ENCODE results near the gene GGT5. TPM values are rescaled to one million over a fixed set of nuclear protein-coding genes. Genes with fewer than 3 reads are reported as not detected.
"Not testable (repeated sequence)": the region's sequence is repeated elsewhere in the genome, so short reads cannot be mapped to it uniquely, and the experiment has no call there.

Gene GGT5
- total RNA-seq, 1 experiment from 2014 or later: 34.6 TPM

- H3K36me3 Mint-ChIP-seq (ENCODE audit: insufficient read depth, unreplicated experiment); BruUV-seq (replicated peaks); H3K27ac Mint-ChIP-seq (ENCODE audit: low read depth, unreplicated experiment); H3K9me3 Mint-ChIP-seq (ENCODE audit: unreplicated experiment); H3K4me3 Mint-ChIP-seq (ENCODE audit: unreplicated experiment); DNase-seq (ENCODE audit: unreplicated experiment); H3K27me3 Mint-ChIP-seq (ENCODE audit: insufficient read depth, unreplicated experiment): not testable (repeated sequence)
- ChIA-PET CTCF (interaction anchor here (0.6 to 1.4 kb wide), 2 partner anchors 51 to 150 kb away, joined by 3 to 6 read pairs; no protein-coding TSS in a partner anchor), POLR2A (interaction anchor here (0.7 kb wide), 1 partner anchor 16 kb away, joined by 4 read pairs; no protein-coding TSS in a partner anchor)
- peaks cover 28% of the 10 kb centered on the region for H3K4me1 Mint-ChIP-seq (ENCODE audit: insufficient read depth, unreplicated experiment)
- intact Hi-C loops (cut with micrococcal nuclease): loop anchor here (10.0 kb wide), 1 partner anchor 256 kb away; the partner anchor contains the start of gene GSTT2
Observed at GRCh38 chr22:24240985-24241692, 3.7 kb downstream of the GGT5 start.

- H3K36me3 Mint-ChIP-seq (ENCODE audit: insufficient read depth, unreplicated experiment): peaks cover 7% of the 10 kb centered on the region
- no peaks in the 10 kb centered on the region for H3K27me3 Mint-ChIP-seq (ENCODE audit: insufficient read depth, unreplicated experiment)
- no peaks in the 10 kb centered on the region for H3K9me3 Mint-ChIP-seq (ENCODE audit: unreplicated experiment)
- ChIA-PET POLR2A (interaction anchor here (0.7 to 0.8 kb wide), 2 partner anchors 16 to 50 kb away, joined by 3 to 4 read pairs; no protein-coding TSS in a partner anchor), CTCF (interaction anchor here (0.6 to 1.4 kb wide), 2 partner anchors 50 to 1089 kb away, joined by 3 to 6 read pairs; no protein-coding TSS in a partner anchor)
- intact Hi-C loops (cut with micrococcal nuclease): loop anchor here (10.0 kb wide), 1 partner anchor 256 kb away; the partner anchor contains the start of gene GSTT2
- no peak overlapping the region for H3K4me3 Mint-ChIP-seq (ENCODE audit: unreplicated experiment)
- no peak for DNase-seq (ENCODE audit: unreplicated experiment)
- peaks cover 25% of the 10 kb centered on the region for H3K4me1 Mint-ChIP-seq (ENCODE audit: insufficient read depth, unreplicated experiment)
- no peak for TF ChIP-seq CTCF (IDR thresholded peaks at IDR 0.05; ENCODE audit: unreplicated experiment)
- no peak overlapping the region for H3K27ac Mint-ChIP-seq (ENCODE audit: low read depth, unreplicated experiment)
- BruUV-seq (replicated peaks): no TSS peak
Observed at GRCh38 chr22:24240381-24240780, 4.5 kb downstream of the GGT5 start.

- intact Hi-C loops (cut with micrococcal nuclease); H3K27me3 Mint-ChIP-seq (ENCODE audit: insufficient read depth, unreplicated experiment); H3K9me3 Mint-ChIP-seq (ENCODE audit: unreplicated experiment); H3K4me3 Mint-ChIP-seq (ENCODE audit: unreplicated experiment); BruUV-seq (replicated peaks); POLR2A ChIA-PET; H3K4me1 Mint-ChIP-seq (ENCODE audit: insufficient read depth, unreplicated experiment); H3K36me3 Mint-ChIP-seq (ENCODE audit: insufficient read depth, unreplicated experiment); H3K27ac Mint-ChIP-seq (ENCODE audit: low read depth, unreplicated experiment): not testable (repeated sequence)
- DNase-seq (ENCODE audit: unreplicated experiment): peak; percentile 59
- CTCF ChIA-PET: interaction anchor here (0.6 kb wide), 1 partner anchor 494 kb away, joined by 4 read pairs; no protein-coding TSS in a partner anchor
Observed at GRCh38 chr22:24238101-24238694, 6.7 kb downstream of the GGT5 start.

GRCh38 chr22:24236656-24237055 is 8.2 kb downstream of the GGT5 start:
- Mint-ChIP-seq H3K9me3 (ENCODE audit: unreplicated experiment) (no peaks in the 10 kb centered on the region), H3K27me3 (ENCODE audit: insufficient read depth, unreplicated experiment) (no peaks in the 10 kb centered on the region), H3K36me3 (ENCODE audit: insufficient read depth, unreplicated experiment) (peaks cover 7% of the 10 kb centered on the region), H3K4me1 (ENCODE audit: insufficient read depth, unreplicated experiment) (no peaks in the 10 kb centered on the region), H3K27ac (ENCODE audit: low read depth, unreplicated experiment) (no peak overlapping the region), H3K4me3 (ENCODE audit: unreplicated experiment) (no peak overlapping the region)
- POLR2A ChIA-PET: no interaction called here
- no peak for TF ChIP-seq CTCF (IDR thresholded peaks at IDR 0.05; ENCODE audit: unreplicated experiment)
- intact Hi-C loops (cut with micrococcal nuclease): no loop called here
- DNase-seq (ENCODE audit: unreplicated experiment): no peak
- CTCF ChIA-PET: no interaction called here
- BruUV-seq (replicated peaks): no TSS peak

- peaks cover 7% of the 10 kb centered on the region for H3K36me3 Mint-ChIP-seq (ENCODE audit: insufficient read depth, unreplicated experiment)
- no peak for TF ChIP-seq CTCF (IDR thresholded peaks at IDR 0.05; ENCODE audit: unreplicated experiment)
- H3K27ac Mint-ChIP-seq (ENCODE audit: low read depth, unreplicated experiment): no peak overlapping the region
- POLR2A ChIA-PET: no interaction called here
- no peak for DNase-seq (ENCODE audit: unreplicated experiment)
- no peaks in the 10 kb centered on the region for H3K9me3 Mint-ChIP-seq (ENCODE audit: unreplicated experiment)
- H3K27me3 Mint-ChIP-seq (ENCODE audit: insufficient read depth, unreplicated experiment): no peaks in the 10 kb centered on the region
- intact Hi-C loops (cut with micrococcal nuclease): no loop called here
- CTCF ChIA-PET: no interaction called here
- H3K4me3 Mint-ChIP-seq (ENCODE audit: unreplicated experiment): no peak overlapping the region
- no peaks in the 10 kb centered on the region for H3K4me1 Mint-ChIP-seq (ENCODE audit: insufficient read depth, unreplicated experiment)
- BruUV-seq (replicated peaks): no TSS peak
Observed at GRCh38 chr22:24235315-24235714, 9.6 kb downstream of the GGT5 start.
